NAMALWA (cell line): ENCODE results near the gene FHIT.
"Not testable (repeated sequence)": the region's sequence is repeated elsewhere in the genome, so short reads cannot be mapped to it uniquely, and the experiment has no call there.

Experiments
- DNase-seq: peaks from one replicate; pipeline ENCODE4 v3.0.0-alpha.2; 2015; ENCODE audit warnings: low spot score

The FHIT gene

GRCh38 chr3:61057464-61057863, 193.8 kb downstream of the FHIT start:
- no peak for DNase-seq

- no peak for DNase-seq
Observed at GRCh38 chr3:61055447-61055846, 195.8 kb downstream of the FHIT start.

- no peak for DNase-seq
Observed at GRCh38 chr3:61053781-61054496, 197.3 kb downstream of the FHIT start.

GRCh38 chr3:61052851-61053250, 198.4 kb downstream of the FHIT start:
- no peak for DNase-seq

- DNase-seq, result no peak
Observed at GRCh38 chr3:61051666-61052065, 199.6 kb downstream of the FHIT start.

GRCh38 chr3:61045169-61045568, 206.1 kb downstream of the FHIT start:
- not testable (repeated sequence) for DNase-seq

- DNase-seq, result no peak
Observed at GRCh38 chr3:61043156-61043555, 208.1 kb downstream of the FHIT start.

- DNase-seq, result no peak
Observed at GRCh38 chr3:61040618-61041017, 210.6 kb downstream of the FHIT start.

- no peak for DNase-seq
Observed at GRCh38 chr3:61035573-61035972, 215.7 kb downstream of the FHIT start.

- no peak for DNase-seq
Observed at GRCh38 chr3:61032991-61033390, 218.3 kb downstream of the FHIT start.

- no peak for DNase-seq
Observed at GRCh38 chr3:61031503-61031902, 219.7 kb downstream of the FHIT start.

GRCh38 chr3:61030469-61031035, 220.7 kb downstream of the FHIT start:
- no peak for DNase-seq

- DNase-seq, result no peak
Observed at GRCh38 chr3:61029194-61029593, 222.1 kb downstream of the FHIT start.

GRCh38 chr3:61018807-61019206, 232.4 kb downstream of the FHIT start:
- no peak for DNase-seq

GRCh38 chr3:61017028-61017427, 234.2 kb downstream of the FHIT start:
- DNase-seq, result not testable (repeated sequence)

GRCh38 chr3:61015859-61016258, 235.4 kb downstream of the FHIT start:
- no peak for DNase-seq

- DNase-seq, result no peak
Observed at GRCh38 chr3:61015408-61015807, 235.8 kb downstream of the FHIT start.

GRCh38 chr3:61008998-61009380, 242.3 kb downstream of the FHIT start:
- DNase-seq, result no peak

- no peak for DNase-seq
Observed at GRCh38 chr3:61008153-61008997, 242.9 kb downstream of the FHIT start.

- DNase-seq, result no peak
Observed at GRCh38 chr3:61005591-61005990, 245.7 kb downstream of the FHIT start.

GRCh38 chr3:60998858-60999257, 252.4 kb downstream of the FHIT start:
- DNase-seq, result no peak

- DNase-seq, result no peak
Observed at GRCh38 chr3:60992395-60992794, 258.9 kb downstream of the FHIT start.

- no peak for DNase-seq
Observed at GRCh38 chr3:60990442-60990730, 260.9 kb downstream of the FHIT start.
